Stimulated activated CD4-positive, alpha-beta T cell treated with anti-CD3 and anti-CD28 coated beads, Interleukin-15, amount 100 ng/mL, for 24 hours (primary cell): ENCODE measurements around the gene EFNA4.

Experiments
- DNase-seq: peaks from one replicate; pipeline ENCODE4 v3.0.0-alpha.2; 2020

EFNA4 gene

DNA sequence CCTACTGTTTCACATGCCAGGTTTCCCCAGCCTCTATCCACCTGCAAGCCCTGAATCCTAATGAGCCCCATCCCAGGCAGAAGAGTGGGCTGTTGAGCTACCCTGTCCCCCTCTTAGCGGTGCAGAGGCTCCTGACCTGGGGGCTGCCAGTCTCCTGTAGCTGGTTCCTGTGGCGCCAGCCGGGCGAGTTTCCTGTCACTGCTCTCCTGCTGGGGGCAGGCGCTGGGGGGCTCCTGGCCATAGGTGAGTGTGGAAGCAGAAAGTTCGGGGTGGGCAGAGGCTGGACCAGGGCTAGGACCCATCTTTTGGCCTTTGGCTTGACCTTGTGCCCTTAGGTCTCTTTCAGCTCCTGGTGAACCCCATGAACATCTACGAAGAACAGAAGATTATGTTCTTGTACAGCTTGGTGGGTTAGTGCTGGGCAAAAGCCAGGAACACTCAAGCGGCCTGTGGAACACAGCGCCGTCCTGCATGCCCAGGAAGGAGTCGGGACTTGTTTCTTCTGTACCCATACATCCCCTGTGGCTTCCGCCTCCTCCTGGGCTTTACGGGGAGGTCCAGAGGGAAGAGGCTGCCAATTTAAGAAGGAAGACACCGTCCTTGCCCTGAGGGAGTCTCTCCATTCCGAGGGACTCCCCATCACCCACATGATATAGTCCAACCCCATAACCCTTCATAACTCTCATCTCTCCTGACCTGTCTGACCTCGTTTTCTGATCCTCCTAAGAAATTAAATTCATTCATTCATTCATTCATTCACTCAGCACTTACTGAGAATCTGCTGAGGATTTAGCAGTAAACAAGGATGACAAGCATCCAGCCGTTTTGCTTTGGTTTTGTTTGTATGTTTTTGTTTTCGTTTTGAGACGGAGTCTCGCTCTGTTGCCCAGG lies 29.0 kb upstream of the EFNA4 start:
- no peak for DNase-seq

DNA sequence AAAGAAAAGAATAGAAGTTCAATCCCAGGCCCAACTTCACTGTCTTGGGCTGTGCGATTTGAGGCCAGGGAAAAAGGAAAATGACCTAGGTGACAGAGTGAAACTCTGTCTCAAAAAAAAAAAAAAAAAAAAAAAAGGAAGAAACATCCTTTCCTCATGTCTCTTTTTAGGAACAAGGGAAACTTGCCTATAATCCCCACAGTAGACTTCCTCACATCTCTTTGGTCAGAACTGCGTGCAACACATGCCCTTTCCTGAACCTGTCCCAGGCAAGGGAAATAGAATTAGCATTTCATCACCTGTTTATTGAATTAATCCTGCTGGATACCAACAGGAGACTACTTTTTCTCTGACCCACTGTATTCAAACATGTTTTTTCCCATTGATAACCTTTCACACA lies 27.6 kb upstream of the EFNA4 start:
- DNase-seq = no peak

DNA sequence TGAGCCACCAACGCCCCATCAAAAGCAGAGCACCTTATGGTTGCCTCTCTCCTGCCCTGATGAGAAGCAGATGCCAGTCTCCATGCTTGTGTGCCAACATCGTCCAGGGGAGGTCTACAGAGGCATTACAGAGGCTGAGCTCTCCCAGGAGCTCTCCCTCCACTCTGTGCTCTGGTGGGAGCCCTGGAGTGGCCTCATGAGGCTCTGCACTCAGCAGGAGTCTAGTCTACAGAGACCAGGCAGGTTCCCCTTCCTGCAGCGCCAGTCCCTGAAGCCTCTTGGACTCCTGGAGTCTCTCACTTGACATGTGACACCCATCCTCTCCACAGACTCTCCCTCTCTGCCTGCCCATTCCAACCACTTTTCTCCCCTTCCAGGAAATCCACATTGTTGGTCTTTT lies 26.5 kb upstream of the EFNA4 start:
- DNase-seq = no peak

- no peak for DNase-seq
Observed at GRCh38 chr1:155037851-155038441, 25.6 kb upstream of the EFNA4 start.

GRCh38 chr1:155038602-155039307 lies 24.8 kb upstream of the EFNA4 start:
- no peak for DNase-seq

GRCh38 chr1:155039308-155039669 lies 24.3 kb upstream of the EFNA4 start:
- no peak for DNase-seq

DNA sequence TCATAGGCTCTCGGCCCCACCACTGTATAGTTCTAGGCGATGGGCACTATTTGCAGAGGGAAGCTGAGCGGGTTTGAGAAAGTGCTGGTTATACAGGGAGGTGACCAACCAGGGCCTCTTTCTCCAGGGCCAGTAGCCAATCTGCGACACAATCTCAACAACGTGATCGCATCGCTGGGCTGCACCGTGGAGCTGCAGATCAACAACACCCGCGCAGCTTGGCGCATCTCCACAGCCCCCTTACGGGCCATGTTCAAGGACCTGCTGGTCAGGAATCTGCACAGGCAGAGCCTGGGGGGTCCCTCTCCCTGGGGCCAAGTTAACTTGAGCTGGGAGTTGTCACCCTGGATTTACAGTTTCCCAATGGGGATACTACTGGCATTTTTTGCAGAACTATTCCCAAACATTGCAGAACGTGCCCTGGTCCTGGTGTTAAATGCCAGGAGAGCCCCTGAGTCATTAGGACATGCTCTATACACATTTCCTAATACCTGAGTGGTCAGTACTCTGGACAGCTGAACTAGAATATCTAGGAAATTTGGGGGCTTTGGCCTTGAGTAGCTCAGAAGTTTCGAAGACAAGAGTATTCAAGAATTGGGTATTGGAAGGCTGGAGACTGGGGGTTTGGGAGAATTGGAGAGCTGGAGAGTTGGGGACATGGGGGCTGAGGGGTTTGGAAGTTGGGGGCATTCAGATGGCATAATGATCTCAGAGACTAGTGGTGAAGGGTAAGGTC lies 23.0 kb upstream of the EFNA4 start:
- DNase-seq = no peak

GRCh38 chr1:155042789-155043188 lies 20.8 kb upstream of the EFNA4 start:
- DNase-seq = no peak

DNA sequence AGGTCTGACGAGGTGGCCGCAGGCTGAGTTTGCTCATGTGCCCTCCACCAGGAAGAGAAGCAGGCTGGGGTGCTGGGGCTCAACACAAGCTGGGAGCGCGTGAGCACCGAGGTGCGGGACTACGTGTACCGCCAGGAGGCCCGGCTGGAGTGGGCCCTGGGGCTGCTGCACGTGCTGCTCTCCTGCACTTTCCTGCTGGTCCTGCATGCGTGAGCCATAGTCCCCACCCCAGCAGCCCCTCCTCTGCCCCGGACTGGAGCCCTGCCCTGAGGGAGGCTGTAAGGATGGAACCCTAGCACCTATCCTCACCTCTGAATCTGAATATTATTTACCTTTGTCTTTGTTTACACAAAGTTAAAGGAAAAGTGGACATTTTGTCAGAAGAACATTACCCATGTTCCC lies 20.2 kb upstream of the EFNA4 start:
- DNase-seq = no peak

- no peak for DNase-seq
Observed at GRCh38 chr1:155043793-155044192, 19.7 kb upstream of the EFNA4 start.

DNA sequence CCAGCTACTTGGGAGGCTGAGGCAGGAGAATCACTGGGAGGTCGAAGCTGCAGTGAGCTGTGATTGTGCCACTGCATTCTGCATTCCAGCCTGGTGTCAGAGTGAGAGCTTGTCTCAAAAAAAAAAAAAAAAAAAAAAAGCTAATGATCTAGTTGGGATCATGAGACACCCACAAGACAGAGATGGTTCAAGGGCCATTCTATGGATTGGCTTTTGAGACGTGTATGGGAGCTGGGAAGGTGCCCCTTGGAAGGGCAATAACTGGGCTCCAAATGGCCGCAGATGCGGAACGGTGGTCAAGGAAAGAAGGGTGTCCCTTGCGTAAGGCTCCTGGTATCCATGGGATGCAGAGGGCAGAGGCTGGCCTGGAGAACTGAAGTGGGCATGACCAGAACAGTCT lies 19.2 kb upstream of the EFNA4 start:
- no peak for DNase-seq

- peak; percentile 70 for DNase-seq
Observed at GRCh38 chr1:155044812-155045657, 18.5 kb upstream of the EFNA4 start.

DNA sequence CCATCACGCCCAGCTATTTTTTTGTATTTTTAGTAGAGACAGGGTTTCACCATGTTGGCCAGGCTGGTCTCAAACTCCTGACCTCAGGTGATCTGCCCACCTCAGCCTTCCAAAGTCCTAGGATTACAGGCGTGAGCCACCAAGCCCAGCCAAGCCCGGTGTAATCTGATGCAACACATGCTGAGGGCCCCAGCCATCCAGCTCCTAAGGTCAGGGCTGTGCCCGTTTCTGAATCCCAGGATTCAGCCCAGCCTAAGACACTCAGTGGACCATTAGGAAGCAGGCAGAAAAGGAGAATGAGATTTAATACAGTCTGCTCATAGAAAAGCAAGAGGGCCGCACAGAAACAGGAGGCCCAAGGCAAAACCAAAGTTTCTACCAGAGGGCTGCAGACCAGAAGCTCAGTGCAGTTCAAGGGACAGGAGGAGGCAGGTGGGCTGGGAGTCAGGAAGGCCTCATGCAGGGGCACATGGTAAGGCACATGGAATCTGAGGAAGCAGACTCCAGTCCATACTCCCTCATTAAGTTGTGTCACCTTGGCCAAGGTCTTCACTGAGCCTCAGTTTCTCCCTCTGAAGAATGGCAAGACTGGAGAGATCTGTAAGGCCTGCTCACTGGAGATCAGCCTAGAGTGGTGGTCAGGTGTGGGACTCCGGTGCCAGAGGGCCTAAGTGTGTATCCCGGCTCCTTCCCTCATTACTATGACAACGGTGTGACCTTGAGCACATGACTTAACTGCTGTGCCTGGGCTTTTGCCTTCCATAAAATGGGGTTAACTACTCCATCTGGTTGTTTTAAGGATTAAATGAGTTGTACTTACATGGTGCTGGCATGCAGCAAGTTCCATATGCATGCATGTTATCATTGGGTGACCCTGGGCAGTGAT lies 14.8 kb upstream of the EFNA4 start:
- DNase-seq = no peak

- DNase-seq = no peak
Observed at GRCh38 chr1:155049651-155050559, 13.6 kb upstream of the EFNA4 start.

- peak; percentile 86 for DNase-seq
Observed at GRCh38 chr1:155050560-155051341, 12.8 kb upstream of the EFNA4 start, which contains the start of gene ADAM15. Gene ADAM15 (plus strand): TSS chr1:155051316. CDS start chr1:155051387, 71 bp downstream.

GRCh38 chr1:155051342-155051776 lies 12.2 kb upstream of the EFNA4 start:
- no peak for DNase-seq

DNA sequence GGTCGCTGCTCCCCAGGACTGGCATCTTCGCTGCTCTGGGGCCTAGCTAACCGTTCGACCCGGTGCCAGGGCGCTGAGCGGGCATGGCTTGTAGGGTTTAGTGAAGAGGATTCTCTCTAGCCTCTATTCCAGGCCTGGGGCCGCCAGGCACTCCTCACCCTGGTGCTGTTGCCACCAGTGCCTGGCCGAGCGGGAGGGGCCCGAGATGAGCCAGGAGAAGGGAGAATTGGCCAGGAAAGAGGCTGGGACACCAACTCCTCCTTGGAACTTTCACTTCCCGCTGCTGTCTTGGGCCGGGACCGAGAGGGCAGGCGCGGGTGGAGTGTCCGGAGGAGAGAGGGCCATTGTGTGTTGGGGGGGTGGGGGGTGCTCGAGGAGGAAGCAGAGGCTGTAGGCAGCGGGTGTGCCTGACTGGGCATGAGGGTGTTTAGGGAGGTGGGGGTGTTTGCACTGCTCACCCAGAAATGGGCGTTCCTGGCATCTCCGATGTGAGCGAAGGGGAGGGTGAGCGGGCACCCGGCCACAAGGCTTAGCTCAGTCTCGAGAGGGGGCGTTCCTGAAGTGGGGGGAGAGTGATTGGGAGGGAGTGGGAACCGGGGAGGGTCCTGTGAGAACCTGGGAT lies 11.7 kb upstream of the EFNA4 start:
- DNase-seq = peak; percentile 60
